ENCODE data around the gene LIPA. TPM values are rescaled to one million over a fixed set of nuclear protein-coding genes. Genes with fewer than 3 reads are reported as not detected.

Gene LIPA
- total and polyA plus RNA-seq, 9 of the 15 experiments (the other 6 are each of a cell fraction or from before 2014, with no cell fraction given): 0.07 to 0.40 (median 0.15) TPM; not detected in 1

DNA sequence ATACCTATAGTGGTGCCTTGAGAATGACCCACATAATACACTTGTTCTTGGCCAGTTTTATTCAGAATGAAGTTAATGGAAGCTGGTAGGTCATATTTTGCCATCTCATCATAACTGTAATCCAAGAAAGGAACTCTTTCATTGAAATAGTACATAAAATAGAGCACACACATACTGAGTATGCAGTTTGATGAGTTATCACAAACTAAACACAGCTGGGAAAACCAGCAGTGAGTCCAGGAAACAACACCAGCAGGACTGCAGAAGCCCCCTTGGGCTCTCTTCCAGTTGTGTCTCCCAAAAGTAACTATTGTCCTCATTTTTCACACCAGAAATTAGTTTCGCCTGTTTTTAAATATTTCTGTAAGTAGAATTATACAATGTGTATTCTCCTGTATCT is 24.7 kb downstream of the LIPA start:
- in situ Hi-C loops (cut with MboI) (no loop called here), intact Hi-C loops (cut with micrococcal nuclease) (no loop called here)
- H3K4me2 ChIP-seq (ENCODE audit: insufficient read depth, low read length): no peak overlapping the region
- BruUV-seq (replicated peaks): no TSS peak
- no peaks in the 10 kb centered on the region for H3K9me1 ChIP-seq (ENCODE audit: control insufficient read depth, insufficient read depth, low read length)
- POLR2A ChIA-PET: no interaction called here
- no peaks in the 10 kb centered on the region for H3K27me3 ChIP-seq (ENCODE audit: control insufficient read depth in 2 of 2, insufficient read depth in 2 of 2, low read length in 2 of 2)
- no peak overlapping the region for H2AFZ ChIP-seq (ENCODE audit: low read depth, low read length)
- CTCF ChIA-PET (ENCODE audit: low intra/inter-chr PET ratio): no interaction called here
- H3K36me3 ChIP-seq (ENCODE audit: control insufficient read depth, insufficient read depth, low read length): no peaks in the 10 kb centered on the region
- ATAC-seq (no peak), FAIRE-seq (no peak), DNase-seq (ENCODE audit: extremely low read depth in 1 of 4, low spot score in 3 of 4) (no peak)
- H3K27ac ChIP-seq (ENCODE audit: extremely low read depth, low read depth, low read length): no peak overlapping the region
- H3K4me3 ChIP-seq: no peak overlapping the region
- no peaks in the 10 kb centered on the region for H3K79me2 ChIP-seq (ENCODE audit: control insufficient read depth, insufficient read depth, low read length)
- H4K20me1 ChIP-seq (replicated peaks; ENCODE audit: control insufficient read depth, insufficient read depth, low read length): no peaks in the 10 kb centered on the region
- H3K4me1 ChIP-seq (replicated peaks in 1 of 2; ENCODE audit: control insufficient read depth in 2 of 2, insufficient read depth in 2 of 2, low read length in 2 of 2): no peaks in the 10 kb centered on the region
- H3K9me3 ChIP-seq (replicated peaks; ENCODE audit: control insufficient read depth, insufficient read depth, low read depth, low read length): no peaks in the 10 kb centered on the region
- 0% methylated on average over 1 of the region's 1 CpG for WGBS (ENCODE audit: insufficient coverage, low coverage, missing lambda C conversion rate)
- TF ChIP-seq ZNF165 (CRISPR knock-in tag; IDR thresholded peaks at IDR 0.05; ENCODE audit: borderline replicate concordance): no peak
- no peak for TF ChIP-seq ZNF347 (CRISPR knock-in tag; IDR thresholded peaks at IDR 0.05; ENCODE audit: low read depth)
- no peak for TF ChIP-seq KLF10 (CRISPR knock-in tag; IDR thresholded peaks at IDR 0.05)
- TF ChIP-seq NONO (IDR thresholded peaks at IDR 0.05; ENCODE audit: low read depth in 2 of 2, low read length in 1 of 2): no peak
- no peak for TF ChIP-seq ZNF696 (CRISPR knock-in tag; conservative IDR thresholded peaks at IDR 0.05)
- no peak for TF ChIP-seq PKNOX1 (IDR thresholded peaks at IDR 0.05)
- no peak for TF ChIP-seq USF1 (CRISPR knock-in tag; IDR thresholded peaks at IDR 0.05)
- TF ChIP-seq ZNF12 (CRISPR knock-in tag; IDR thresholded peaks at IDR 0.05): no peak
- TF ChIP-seq E2F3 (CRISPR knock-in tag; IDR thresholded peaks at IDR 0.05): no peak
- no peak for TF ChIP-seq CTBP1 (IDR thresholded peaks at IDR 0.05; ENCODE audit: borderline replicate concordance)
- no peak for TF ChIP-seq ZNF699 (CRISPR knock-in tag; IDR thresholded peaks at IDR 0.05; ENCODE audit: insufficient replicate concordance)
- no peak for TF ChIP-seq THRB (CRISPR knock-in tag; conservative IDR thresholded peaks at IDR 0.05)
- TF ChIP-seq KDM1A (IDR thresholded peaks at IDR 0.05): no peak
- no peak for TF ChIP-seq ZNF764 (CRISPR knock-in tag; IDR thresholded peaks at IDR 0.05; ENCODE audit: low read depth)
- TF ChIP-seq TAF1 (IDR thresholded peaks at IDR 0.05; ENCODE audit: control insufficient read depth, extremely low read depth, insufficient read depth, low read length, severe bottlenecking): no peak
- TF ChIP-seq, protein P1, sequence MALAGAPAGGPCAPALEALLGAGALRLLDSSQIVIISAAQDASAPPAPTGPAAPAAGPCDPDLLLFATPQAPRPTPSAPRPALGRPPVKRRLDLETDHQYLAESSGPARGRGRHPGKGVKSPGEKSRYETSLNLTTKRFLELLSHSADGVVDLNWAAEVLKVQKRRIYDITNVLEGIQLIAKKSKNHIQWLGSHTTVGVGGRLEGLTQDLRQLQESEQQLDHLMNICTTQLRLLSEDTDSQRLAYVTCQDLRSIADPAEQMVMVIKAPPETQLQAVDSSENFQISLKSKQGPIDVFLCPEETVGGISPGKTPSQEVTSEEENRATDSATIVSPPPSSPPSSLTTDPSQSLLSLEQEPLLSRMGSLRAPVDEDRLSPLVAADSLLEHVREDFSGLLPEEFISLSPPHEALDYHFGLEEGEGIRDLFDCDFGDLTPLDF (CRISPR knock-in tag; IDR thresholded peaks at IDR 0.05): no peak
- no peak overlapping the region for H3K9ac ChIP-seq (ENCODE audit: insufficient read depth in 1 of 2, low read depth in 2 of 2, low read length in 2 of 2)

All from K562 (cell line).